Stomach (tissue), 9 donors: ENCODE results near the gene EFNA4. TPM values are rescaled to one million over a fixed set of nuclear protein-coding genes. Genes with fewer than 3 reads are reported as not detected.

Source experiments
- DNase-seq, 2 donors: peaks; one replicate each; pipeline versions ENCODE4 v3.0.0 to v3.0.0-alpha.2; 2013 to 2019
- H3K27ac ChIP-seq, 5 donors: fragments of 200-600 bp in 4 of 5; sonication (generic) in 4 of 5; one replicate each; pipeline ENCODE4 v1.5.1; 2013 to 2019; ENCODE audit warnings: mild to moderate bottlenecking in 1 of 5, moderate library complexity in 1 of 5
- H3K27me3 ChIP-seq, 3 donors: fragments of 200-600 bp; sonication (generic); one replicate each; pipeline ENCODE4 v1.5.1; 2017 to 2019; ENCODE audit warnings: mixed run types in 1 of 3
- H3K36me3 ChIP-seq, 4 donors: fragments of 200-600 bp; sonication (generic); 1 replicate in 3 of 4; 2 replicates in 1 of 4; pipeline ENCODE4 v1.5.1; 2016 to 2019
- H3K4me1 ChIP-seq, 4 donors: fragments of 200-600 bp; sonication (generic); one replicate each; pipeline ENCODE4 v1.5.1; 2016 to 2019
- H3K4me3 ChIP-seq, 4 donors: fragments of 200-600 bp; sonication (generic) in 3 of 4; one replicate each; pipeline ENCODE4 v1.5.1; 2016 to 2019; ENCODE audit warnings: mild to moderate bottlenecking in 1 of 4
- H3K9me3 ChIP-seq, 4 donors: fragments of 200-600 bp; sonication (generic); one replicate each; pipeline ENCODE4 v1.5.1; 2016 to 2019
- EP300 ChIP-seq: sonication (generic); formaldehyde crosslinking; IDR thresholded peaks from one replicate; pipeline ENCODE4 v1.6.1; 2017; ENCODE audit warnings: antibody characterized with exemption
- POLR2A ChIP-seq, 4 donors: fragments of 450-650 bp; IDR thresholded peaks; one replicate each; pipeline ENCODE4 v1.6.1; 2016; ENCODE audit warnings: antibody characterized with exemption in 4 of 4, control low read depth in 2 of 4, mild to moderate bottlenecking in 1 of 4, moderate library complexity in 1 of 4
- POLR2AphosphoS5 ChIP-seq, 3 donors: sonication (generic); formaldehyde crosslinking; IDR thresholded peaks; one replicate each; pipeline ENCODE4 v1.6.1; 2016; ENCODE audit warnings: antibody characterized with exemption in 3 of 3
- WGBS, 5 donors: extraction: QIAGEN DNeasy Blood & Tissue Kit in 3 of 5; methylation state at CpG; one replicate each; pipeline versions ENCODE4 v1.1.5 to v1.1.7; 2013 to 2018; 5-methylcytosine and 5-hydroxymethylcytosine counted together
- intact Hi-C: fragments of 100-400 bp; cut with DNase I; formaldehyde crosslinking; loops from one replicate; pipeline ENCODE4 v1.15.1; 2023; ENCODE audit warnings: low total_unique reads
- polyA plus RNA-seq, 3 donors: library from polyadenylated mRNA; stranded (reverse); fragments of 200-250 nt; gene quantifications; one replicate each; pipeline ENCODE4 v1.2.3, GENCODE V29; 2013
- total RNA-seq, 5 donors: library from RNA; depleted of rRNA; stranded (reverse); fragments of >200 nt; gene quantifications; one replicate each; pipeline versions ENCODE4 v1.1.0 to v1.2.3, GENCODE V29; 2014 to 2016
- TF ChIP-seq, protein P1 (sequence below), 7 experiments: fragments of 450-650 bp in 4 of 7; fragments of 200-600 bp in 3 of 7; sonication (generic) in 3 of 7; IDR thresholded peaks; one replicate each; pipeline ENCODE4 v1.5.1; 2016 to 2019; ENCODE audit warnings: antibody characterized with exemption in 7 of 7, control low read depth in 2 of 7, mild to moderate bottlenecking in 1 of 7
- donor health status: healthy with polysubstance abuse.
- donor health status: Bipolar disorder and iron deficiency.
- donor health status: healthy.

EFNA4 gene
- total and polyA plus RNA-seq, 8 donors, result 3.5 to 13.2 (median 6.2) TPM; not detected in 2

- no peak overlapping the region for H3K27ac ChIP-seq
- no peaks in the 10 kb centered on the region for H3K36me3 ChIP-seq
- peak overlapping the region; percentile 6 to 62 (median 46) for H3K4me3 ChIP-seq
- WGBS, 5 donors, result 1 to 2% (median 1%) methylated on average over 28 to 67 of the region's 67 CpGs
- intact Hi-C loops, result no loop called here
- TF ChIP-seq EP300 (no peak), POLR2AphosphoS5 (IDR thresholded peaks at IDR 0.05) (no peak)
- TF ChIP-seq, protein P1, sequence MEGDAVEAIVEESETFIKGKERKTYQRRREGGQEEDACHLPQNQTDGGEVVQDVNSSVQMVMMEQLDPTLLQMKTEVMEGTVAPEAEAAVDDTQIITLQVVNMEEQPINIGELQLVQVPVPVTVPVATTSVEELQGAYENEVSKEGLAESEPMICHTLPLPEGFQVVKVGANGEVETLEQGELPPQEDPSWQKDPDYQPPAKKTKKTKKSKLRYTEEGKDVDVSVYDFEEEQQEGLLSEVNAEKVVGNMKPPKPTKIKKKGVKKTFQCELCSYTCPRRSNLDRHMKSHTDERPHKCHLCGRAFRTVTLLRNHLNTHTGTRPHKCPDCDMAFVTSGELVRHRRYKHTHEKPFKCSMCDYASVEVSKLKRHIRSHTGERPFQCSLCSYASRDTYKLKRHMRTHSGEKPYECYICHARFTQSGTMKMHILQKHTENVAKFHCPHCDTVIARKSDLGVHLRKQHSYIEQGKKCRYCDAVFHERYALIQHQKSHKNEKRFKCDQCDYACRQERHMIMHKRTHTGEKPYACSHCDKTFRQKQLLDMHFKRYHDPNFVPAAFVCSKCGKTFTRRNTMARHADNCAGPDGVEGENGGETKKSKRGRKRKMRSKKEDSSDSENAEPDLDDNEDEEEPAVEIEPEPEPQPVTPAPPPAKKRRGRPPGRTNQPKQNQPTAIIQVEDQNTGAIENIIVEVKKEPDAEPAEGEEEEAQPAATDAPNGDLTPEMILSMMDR (IDR thresholded peaks at IDR 0.05), result no peak
- H3K4me1 ChIP-seq, result peaks cover 60 to 69% (median 66%) of the 10 kb centered on the region in 4 donors
- peak in 1 of 2 donors; percentile 65 for DNase-seq
- H3K9me3 ChIP-seq, result no peaks in the 10 kb centered on the region
- peaks cover 21 to 62% (median 57%) of the 10 kb centered on the region in 3 donors for H3K27me3 ChIP-seq
Observed at GRCh38 chr1:155079487-155080311, 16.2 kb downstream of the EFNA4 start.

- TF ChIP-seq, protein P1 (IDR thresholded peaks at IDR 0.05), result no peak
- TF ChIP-seq EP300, result no peak
- no peak for TF ChIP-seq POLR2AphosphoS5 (IDR thresholded peaks at IDR 0.05)
- TF ChIP-seq POLR2A (IDR thresholded peaks at IDR 0.05), result no peak
- Histone ChIP-seq H3K36me3 (no peaks in the 10 kb centered on the region), H3K4me1 (peaks cover 62 to 74% (median 70%) of the 10 kb centered on the region in 4 donors), H3K27me3 (peaks cover 21 to 62% (median 57%) of the 10 kb centered on the region in 3 donors), H3K27ac (no peak overlapping the region), H3K9me3 (no peaks in the 10 kb centered on the region), H3K4me3 (peak overlapping the region; percentile 28 to 62 (median 46))
- intact Hi-C loops, result no loop called here
- 1 to 2% (median 1%) methylated on average over 29 to 71 of the region's 71 CpGs for WGBS, 5 donors
- peak in 1 of 2 donors; percentile 86 for DNase-seq
Observed at GRCh38 chr1:155080312-155081228, 17.0 kb downstream of the EFNA4 start.

- peak overlapping the region; percentile 3 to 51 (median 22) for H3K4me3 ChIP-seq
- intact Hi-C loops, result no loop called here
- H3K9me3 ChIP-seq, result no peaks in the 10 kb centered on the region
- WGBS, 5 donors, result 2 to 5% (median 3%) methylated on average over 44 to 68 of the region's 68 CpGs
- H3K27me3 ChIP-seq, result peaks cover 21 to 62% (median 57%) of the 10 kb centered on the region in 3 donors
- H3K27ac ChIP-seq, result no peak overlapping the region
- DNase-seq, result peak in 1 of 2 donors; percentile 60
- H3K4me1 ChIP-seq, result peaks cover 70 to 83% (median 79%) of the 10 kb centered on the region in 4 donors
- TF ChIP-seq, protein P1 (IDR thresholded peaks at IDR 0.05), result no peak
- TF ChIP-seq POLR2AphosphoS5 (IDR thresholded peaks at IDR 0.05), result no peak
- TF ChIP-seq EP300, result no peak
- no peak for TF ChIP-seq POLR2A (IDR thresholded peaks at IDR 0.05)
- H3K36me3 ChIP-seq, result no peaks in the 10 kb centered on the region
Observed at GRCh38 chr1:155081472-155082300, 18.1 kb downstream of the EFNA4 start.
